KOPT-K1 (cell line): ENCODE data around the gene IGSF6.
"Not testable (repeated sequence)": the region's sequence is repeated elsewhere in the genome, so short reads cannot be mapped to it uniquely, and the experiment has no call there.

Source experiments
- H3K27ac ChIP-seq: fragments of 200-600 bp; sonication (generic); 2 replicates; pipeline ENCODE4 v1.5.1; 2016; ENCODE audit warnings: antibody characterized with exemption, mild to moderate bottlenecking, low read depth, low read length; ENCODE audit not compliant: poor library complexity, severe bottlenecking
- H3K36me3 ChIP-seq: fragments of 200-600 bp; sonication (generic); 2 replicates; pipeline ENCODE4 v1.5.1; 2017; ENCODE audit warnings: antibody characterized with exemption, mild to moderate bottlenecking, low read length, moderate library complexity; ENCODE audit not compliant: insufficient read depth
- H3K9me3 ChIP-seq: fragments of 200-600 bp; sonication (generic); 2 replicates; pipeline ENCODE4 v1.5.1; 2017; ENCODE audit warnings: antibody characterized with exemption, low read length, mild to moderate bottlenecking; ENCODE audit not compliant: insufficient read depth, poor library complexity, severe bottlenecking

IGSF6 gene

GRCh38 chr16:21652453-21652852 is at the start of gene IGSF6:
IGSF6 (minus strand) TSS chr16:21652608; CDS start chr16:21652598, 10 bp downstream.
- Histone ChIP-seq H3K36me3 (peaks cover 43% of the 10 kb centered on the region), H3K9me3 (no peaks in the 10 kb centered on the region), H3K27ac (no peak within 1 kb of the TSS)

- Histone ChIP-seq H3K27ac (no peak overlapping the region), H3K9me3 (no peaks in the 10 kb centered on the region)
These were observed 48.9 kb upstream of the IGSF6 start for GRCh38 chr16:21701271-21701670.

GRCh38 chr16:21698169-21699032 is 46.0 kb upstream of the IGSF6 start:
- H3K27ac ChIP-seq: no peak overlapping the region
- no peaks in the 10 kb centered on the region for H3K9me3 ChIP-seq
- H3K36me3 ChIP-seq: no peaks in the 10 kb centered on the region

More at GRCh38 chr16:21701271-21701670, 48.9 kb upstream of the IGSF6 start:
- no peaks in the 10 kb centered on the region for H3K36me3 ChIP-seq

- H3K36me3 ChIP-seq: no peaks in the 10 kb centered on the region
- no peak overlapping the region for H3K27ac ChIP-seq
- H3K9me3 ChIP-seq: no peaks in the 10 kb centered on the region
These were observed 44.6 kb upstream of the IGSF6 start for GRCh38 chr16:21697032-21697431.

- H3K27ac ChIP-seq: no peak overlapping the region
- no peaks in the 10 kb centered on the region for H3K9me3 ChIP-seq
- H3K36me3 ChIP-seq: no peaks in the 10 kb centered on the region
These were observed 42.2 kb upstream of the IGSF6 start for GRCh38 chr16:21694609-21695008.

- H3K36me3 ChIP-seq, H3K27ac ChIP-seq, H3K9me3 ChIP-seq: not testable (repeated sequence)
These were observed 38.6 kb upstream of the IGSF6 start for GRCh38 chr16:21690967-21691366.

GRCh38 chr16:21689107-21689506 is 36.7 kb upstream of the IGSF6 start:
- no peaks in the 10 kb centered on the region for H3K9me3 ChIP-seq
- no peaks in the 10 kb centered on the region for H3K36me3 ChIP-seq
- H3K27ac ChIP-seq: no peak overlapping the region

GRCh38 chr16:21685034-21685455 is 32.6 kb upstream of the IGSF6 start:
- Histone ChIP-seq H3K36me3 (no peaks in the 10 kb centered on the region), H3K27ac (no peak overlapping the region), H3K9me3 (no peaks in the 10 kb centered on the region)

GRCh38 chr16:21684199-21684598 is 31.8 kb upstream of the IGSF6 start:
- no peaks in the 10 kb centered on the region for H3K36me3 ChIP-seq
- H3K9me3 ChIP-seq: no peaks in the 10 kb centered on the region
- no peak overlapping the region for H3K27ac ChIP-seq

GRCh38 chr16:21683184-21683583 is 30.8 kb upstream of the IGSF6 start:
- Histone ChIP-seq H3K9me3 (no peaks in the 10 kb centered on the region), H3K36me3 (no peaks in the 10 kb centered on the region), H3K27ac (no peak overlapping the region)

- not testable (repeated sequence) for H3K36me3 ChIP-seq, H3K9me3 ChIP-seq
These were observed 28.3 kb upstream of the IGSF6 start for GRCh38 chr16:21680714-21681113.

GRCh38 chr16:21674456-21674855 is 22.0 kb upstream of the IGSF6 start:
- not testable (repeated sequence) for H3K27ac ChIP-seq, H3K36me3 ChIP-seq, H3K9me3 ChIP-seq

More at GRCh38 chr16:21680714-21681113, 28.3 kb upstream of the IGSF6 start:
- H3K27ac ChIP-seq: not testable (repeated sequence)

GRCh38 chr16:21673469-21673868 is 21.1 kb upstream of the IGSF6 start:
- Histone ChIP-seq H3K9me3 (no peaks in the 10 kb centered on the region), H3K27ac (no peak overlapping the region), H3K36me3 (no peaks in the 10 kb centered on the region)

GRCh38 chr16:21667575-21667974 is 15.2 kb upstream of the IGSF6 start:
- Histone ChIP-seq H3K9me3 (no peaks in the 10 kb centered on the region), H3K27ac (no peak overlapping the region), H3K36me3 (no peaks in the 10 kb centered on the region)

- Histone ChIP-seq H3K27ac (no peak overlapping the region), H3K36me3 (no peaks in the 10 kb centered on the region), H3K9me3 (no peaks in the 10 kb centered on the region)
These were observed 14.4 kb upstream of the IGSF6 start for GRCh38 chr16:21666772-21667171.
